ENCODE data around the gene ABCB9.
A peak's percentile ranks its signal among the peaks of the same experiment; 100 is the strongest.

Gene ABCB9

GRCh38 chr12:122939125-122939524 is 27.1 kb downstream of the ABCB9 start:
- 0 out of 2 replicates have a peak, but pooled peaks cover 3% of the 10 kb centered on the region for H3K9me3 ChIP-seq (ENCODE audit: control insufficient read depth, insufficient read depth, low read length)
- no peaks in the 10 kb centered on the region for H3K79me2 ChIP-seq (ENCODE audit: control insufficient read depth, low read length)
- no peaks in the 10 kb centered on the region for H3K27me3 ChIP-seq (ENCODE audit: control insufficient read depth, low read length)
- no peak for TF ChIP-seq EZH2phosphoT487 (IDR thresholded peaks at IDR 0.05; ENCODE audit: borderline replicate concordance, low read length)
- no peak for TF ChIP-seq CTCF (IDR thresholded peaks at IDR 0.05; ENCODE audit: low read depth, low read length, poor library complexity, severe bottlenecking)
- no peaks in the 10 kb centered on the region for H3K9me2 ChIP-seq (replicated peaks; ENCODE audit: control insufficient read depth, low read length)
- H3K4me2 ChIP-seq (ENCODE audit: low read length), result no peak overlapping the region
- peaks cover 37% of the 10 kb centered on the region for H3K4me1 ChIP-seq (ENCODE audit: control insufficient read depth, low read length)
- no peak overlapping the region for H3K27ac ChIP-seq (ENCODE audit: low read depth, low read length)
- no peaks in the 10 kb centered on the region for H3K36me3 ChIP-seq (ENCODE audit: control insufficient read depth, low read length)
- no peak overlapping the region for H3K4me3 ChIP-seq (ENCODE audit: low read length)
- peaks cover 11% of the 10 kb centered on the region for H3F3A ChIP-seq (ENCODE audit: control insufficient read depth, insufficient read depth)
- H4K20me1 ChIP-seq (ENCODE audit: control insufficient read depth, insufficient read depth, low read depth, low read length), result no peaks in the 10 kb centered on the region

GRCh38 chr12:122937622-122938091 is 28.6 kb downstream of the ABCB9 start:
- Histone ChIP-seq H4K20me1 (ENCODE audit: control insufficient read depth, insufficient read depth, low read depth, low read length) (no peaks in the 10 kb centered on the region), H3K27ac (ENCODE audit: low read depth, low read length) (no peak overlapping the region), H3K9me2 (replicated peaks; ENCODE audit: control insufficient read depth, low read length) (no peaks in the 10 kb centered on the region), H3K4me2 (ENCODE audit: low read length) (peak overlapping the region; percentile 42), H3K36me3 (ENCODE audit: control insufficient read depth, low read length) (no peaks in the 10 kb centered on the region), H3F3A (ENCODE audit: control insufficient read depth, insufficient read depth) (peaks cover 21% of the 10 kb centered on the region), H3K4me3 (ENCODE audit: low read length) (0 out of 2 replicates have a peak overlapping the region, but pooled peaks have one; percentile 1), H3K27me3 (ENCODE audit: control insufficient read depth, low read length) (no peaks in the 10 kb centered on the region), H3K4me1 (ENCODE audit: control insufficient read depth, low read length) (peaks cover 52% of the 10 kb centered on the region), H3K79me2 (ENCODE audit: control insufficient read depth, low read length) (no peaks in the 10 kb centered on the region), H3K9me3 (ENCODE audit: control insufficient read depth, insufficient read depth, low read length) (0 out of 2 replicates have a peak, but pooled peaks cover 3% of the 10 kb centered on the region)
- TF ChIP-seq EZH2phosphoT487 (IDR thresholded peaks at IDR 0.05; ENCODE audit: borderline replicate concordance, low read length) (no peak), CTCF (IDR thresholded peaks at IDR 0.05; ENCODE audit: low read depth, low read length, poor library complexity, severe bottlenecking) (no peak)

GRCh38 chr12:122935318-122935717 is 30.9 kb downstream of the ABCB9 start:
- peak overlapping the region; percentile 94 for H3K27ac ChIP-seq (ENCODE audit: low read depth, low read length)
- no peaks in the 10 kb centered on the region for H3K27me3 ChIP-seq (ENCODE audit: control insufficient read depth, low read length)
- H3F3A ChIP-seq (ENCODE audit: control insufficient read depth, insufficient read depth), result peaks cover 22% of the 10 kb centered on the region
- no peak overlapping the region for H3K4me3 ChIP-seq (ENCODE audit: low read length)
- no peaks in the 10 kb centered on the region for H3K9me2 ChIP-seq (replicated peaks; ENCODE audit: control insufficient read depth, low read length)
- H4K20me1 ChIP-seq (ENCODE audit: control insufficient read depth, insufficient read depth, low read depth, low read length), result no peaks in the 10 kb centered on the region
- no peaks in the 10 kb centered on the region for H3K79me2 ChIP-seq (ENCODE audit: control insufficient read depth, low read length)
- 0 out of 2 replicates have a peak, but pooled peaks cover 3% of the 10 kb centered on the region for H3K9me3 ChIP-seq (ENCODE audit: control insufficient read depth, insufficient read depth, low read length)
- no peaks in the 10 kb centered on the region for H3K36me3 ChIP-seq (ENCODE audit: control insufficient read depth, low read length)
- peak overlapping the region; percentile 20; the same call in 1 of the 2 replicates for H3K4me2 ChIP-seq (ENCODE audit: low read length)
- TF ChIP-seq EZH2phosphoT487 (IDR thresholded peaks at IDR 0.05; ENCODE audit: borderline replicate concordance, low read length) (no peak), CTCF (IDR thresholded peaks at IDR 0.05; ENCODE audit: low read depth, low read length, poor library complexity, severe bottlenecking) (no peak)
- peaks cover 71% of the 10 kb centered on the region for H3K4me1 ChIP-seq (ENCODE audit: control insufficient read depth, low read length)

Data from DOHH2 (cell line).